Activated naive CD4-positive, alpha-beta T cell treated with anti-CD3 and anti-CD28 coated beads, Interleukin-2, amount 50 U/mL, for 16 hours (primary cell): ENCODE results near the gene PTGFRN.
A peak's percentile ranks its signal among the peaks of the same experiment; 100 is the strongest.
"Not testable (repeated sequence)": the region's sequence is repeated elsewhere in the genome, so short reads cannot be mapped to it uniquely, and the experiment has no call there.

ENCODE experiments used
- DNase-seq: peaks from one replicate; pipeline ENCODE4 v3.0.0-alpha.2; 2020

PTGFRN gene

GRCh38 chr1:116909512-116910378, at the start of gene PTGFRN:
Gene PTGFRN, plus strand, starts transcription at chr1:116909916. Its CDS starts 288 bp downstream, at chr1:116910204.
- peak; percentile 44 for DNase-seq

- not testable (repeated sequence) for DNase-seq
Measured at GRCh38 chr1:116860167-116860566, 49.5 kb upstream of the PTGFRN start.

GRCh38 chr1:116861137-116861536, 48.6 kb upstream of the PTGFRN start:
- no peak for DNase-seq

GRCh38 chr1:116863031-116863430, 46.7 kb upstream of the PTGFRN start:
- DNase-seq = not testable (repeated sequence)

- DNase-seq = not testable (repeated sequence)
Measured at GRCh38 chr1:116866478-116866877, 43.2 kb upstream of the PTGFRN start.

GRCh38 chr1:116868385-116868784, 41.3 kb upstream of the PTGFRN start:
- DNase-seq = no peak

GRCh38 chr1:116869611-116870010, 40.1 kb upstream of the PTGFRN start:
- no peak for DNase-seq

GRCh38 chr1:116870300-116870699, 39.4 kb upstream of the PTGFRN start:
- no peak for DNase-seq

- DNase-seq = no peak
Measured at GRCh38 chr1:116871779-116872146, 38.0 kb upstream of the PTGFRN start.

- DNase-seq = no peak
Measured at GRCh38 chr1:116873680-116874271, 35.9 kb upstream of the PTGFRN start.

- no peak for DNase-seq
Measured at GRCh38 chr1:116874733-116875249, 34.9 kb upstream of the PTGFRN start.

GRCh38 chr1:116875391-116875790, 34.3 kb upstream of the PTGFRN start:
- DNase-seq = no peak

GRCh38 chr1:116875946-116876345, 33.8 kb upstream of the PTGFRN start:
- not testable (repeated sequence) for DNase-seq

- DNase-seq = no peak
Measured at GRCh38 chr1:116877141-116877818, 32.4 kb upstream of the PTGFRN start.

GRCh38 chr1:116878804-116879477, 30.8 kb upstream of the PTGFRN start:
- DNase-seq = no peak

- no peak for DNase-seq
Measured at GRCh38 chr1:116879478-116880133, 30.1 kb upstream of the PTGFRN start.

GRCh38 chr1:116880917-116881316, 28.8 kb upstream of the PTGFRN start:
- no peak for DNase-seq

- DNase-seq = peak; percentile 31
Measured at GRCh38 chr1:116881879-116882520, 27.7 kb upstream of the PTGFRN start.

GRCh38 chr1:116882866-116883265, 26.9 kb upstream of the PTGFRN start:
- no peak for DNase-seq

GRCh38 chr1:116886291-116886878, 23.3 kb upstream of the PTGFRN start:
- DNase-seq = no peak

- DNase-seq = no peak
Measured at GRCh38 chr1:116887212-116887611, 22.5 kb upstream of the PTGFRN start.
